Nephron (organoid): ENCODE measurements around the gene PODXL2.
"Not testable (repeated sequence)": the region's sequence is repeated elsewhere in the genome, so short reads cannot be mapped to it uniquely, and the experiment has no call there.

Experiments used
- H3K27ac Mint-ChIP-seq, 3 experiments: 2 replicates each; pipeline ENCODE4 v1.8.0; 2020; ENCODE audit warnings: mixed read lengths in 3 of 3, mild to moderate bottlenecking in 2 of 3, moderate library complexity in 1 of 3
- H3K27me3 Mint-ChIP-seq: 2 replicates; pipeline ENCODE4 v1.8.0; 2021; ENCODE audit warnings: low read depth, mild to moderate bottlenecking, moderate library complexity, mixed read lengths
- H3K36me3 Mint-ChIP-seq: 2 replicates; pipeline ENCODE4 v1.8.0; 2020; ENCODE audit warnings: low read depth, mixed read lengths
- H3K4me1 Mint-ChIP-seq: 2 replicates; pipeline ENCODE4 v1.8.0; 2020; ENCODE audit warnings: mixed read lengths
- H3K4me3 Mint-ChIP-seq, 3 experiments: 2 replicates each; pipeline ENCODE4 v1.8.0; 2020; ENCODE audit warnings: mild to moderate bottlenecking in 3 of 3, mixed read lengths in 3 of 3, moderate library complexity in 2 of 3
- H3K9me3 Mint-ChIP-seq: 2 replicates; pipeline ENCODE4 v1.8.0; 2020; ENCODE audit warnings: mixed read lengths
- TF ChIP-seq, protein P1 (sequence below), 3 experiments: fragments of 200-600 bp; sonication (generic); IDR thresholded peaks; one replicate each; pipeline ENCODE4 v1.5.0; 2021; ENCODE audit warnings: antibody characterized with exemption in 3 of 3; ENCODE audit not compliant: unreplicated experiment in 3 of 3

Gene PODXL2

DNA sequence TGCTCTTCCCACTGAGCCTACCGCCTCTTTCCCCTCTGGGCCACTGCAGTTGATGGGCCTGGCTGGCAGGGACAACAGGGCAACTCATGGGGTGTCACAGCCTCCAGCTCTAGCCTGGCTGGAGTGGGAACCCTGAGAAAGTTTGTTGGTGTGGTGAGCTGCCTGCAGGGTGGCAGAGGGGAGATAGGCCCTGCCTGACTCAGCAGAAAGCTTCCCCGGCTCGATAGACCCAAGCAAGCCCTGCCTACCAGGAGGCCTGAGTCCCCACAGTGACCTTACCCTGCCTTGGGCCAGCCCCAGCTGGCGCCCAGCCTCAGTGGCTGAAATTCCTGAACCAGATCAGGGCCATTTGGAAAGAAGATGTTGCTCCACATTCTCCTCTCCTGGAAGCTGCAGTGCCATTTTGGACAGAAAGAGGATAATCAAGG, 73.2 kb downstream of the PODXL2 start:
- Mint-ChIP-seq H3K36me3 (peaks cover 19% of the 10 kb centered on the region), H3K27me3 (peaks cover 7% of the 10 kb centered on the region), H3K9me3 (peaks cover 9% of the 10 kb centered on the region), H3K4me3 (no peak overlapping the region), H3K4me1 (peaks cover 39% of the 10 kb centered on the region), H3K27ac (no peak overlapping the region)
- TF ChIP-seq, protein P1, sequence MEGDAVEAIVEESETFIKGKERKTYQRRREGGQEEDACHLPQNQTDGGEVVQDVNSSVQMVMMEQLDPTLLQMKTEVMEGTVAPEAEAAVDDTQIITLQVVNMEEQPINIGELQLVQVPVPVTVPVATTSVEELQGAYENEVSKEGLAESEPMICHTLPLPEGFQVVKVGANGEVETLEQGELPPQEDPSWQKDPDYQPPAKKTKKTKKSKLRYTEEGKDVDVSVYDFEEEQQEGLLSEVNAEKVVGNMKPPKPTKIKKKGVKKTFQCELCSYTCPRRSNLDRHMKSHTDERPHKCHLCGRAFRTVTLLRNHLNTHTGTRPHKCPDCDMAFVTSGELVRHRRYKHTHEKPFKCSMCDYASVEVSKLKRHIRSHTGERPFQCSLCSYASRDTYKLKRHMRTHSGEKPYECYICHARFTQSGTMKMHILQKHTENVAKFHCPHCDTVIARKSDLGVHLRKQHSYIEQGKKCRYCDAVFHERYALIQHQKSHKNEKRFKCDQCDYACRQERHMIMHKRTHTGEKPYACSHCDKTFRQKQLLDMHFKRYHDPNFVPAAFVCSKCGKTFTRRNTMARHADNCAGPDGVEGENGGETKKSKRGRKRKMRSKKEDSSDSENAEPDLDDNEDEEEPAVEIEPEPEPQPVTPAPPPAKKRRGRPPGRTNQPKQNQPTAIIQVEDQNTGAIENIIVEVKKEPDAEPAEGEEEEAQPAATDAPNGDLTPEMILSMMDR (IDR thresholded peaks at IDR 0.05; ENCODE audit: unreplicated experiment in 3 of 3): no peak

DNA sequence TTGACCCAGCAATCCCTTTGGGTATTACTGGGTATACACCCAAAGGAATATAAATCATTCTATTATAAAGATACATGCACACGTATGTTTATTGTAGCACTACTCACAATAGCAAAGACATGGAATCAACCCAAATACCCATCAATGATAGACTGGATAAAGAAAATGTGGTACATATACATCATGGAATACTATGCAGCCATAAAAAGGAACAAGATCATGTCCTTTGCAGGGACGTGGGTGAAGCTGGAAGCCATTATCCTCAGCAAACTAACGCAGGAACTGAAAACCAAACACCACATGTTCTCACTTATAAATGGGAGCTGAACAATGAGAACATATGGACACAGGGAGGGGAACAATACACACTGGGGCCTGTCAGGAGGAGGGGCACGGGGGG, 75.9 kb downstream of the PODXL2 start:
- not testable (repeated sequence) for H3K27ac Mint-ChIP-seq, H3K9me3 Mint-ChIP-seq
- peaks cover 19% of the 10 kb centered on the region for H3K36me3 Mint-ChIP-seq

DNA sequence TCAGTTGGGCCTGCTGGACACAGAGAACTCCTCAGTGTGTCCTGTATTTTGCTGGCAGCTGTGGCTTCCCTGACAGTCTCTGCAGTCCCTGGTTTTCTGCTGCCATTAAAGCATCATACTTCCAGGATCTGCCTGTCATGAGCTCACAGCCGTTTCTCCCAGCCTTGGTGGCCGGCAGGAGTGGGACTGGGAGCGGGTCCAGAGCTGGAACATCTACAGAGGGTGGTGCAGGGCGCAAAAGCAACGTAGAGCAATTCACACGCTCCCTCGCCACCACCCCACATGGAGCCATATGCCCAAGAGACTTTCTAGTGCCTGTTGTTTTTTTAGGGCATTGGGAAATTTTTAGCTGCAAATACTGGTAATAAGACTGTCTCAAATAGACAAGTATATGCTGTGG, 77.3 kb downstream of the PODXL2 start:
- Mint-ChIP-seq H3K27me3 (peaks cover 26% of the 10 kb centered on the region), H3K36me3 (peaks cover 19% of the 10 kb centered on the region), H3K27ac (no peak overlapping the region), H3K4me3 (no peak overlapping the region), H3K4me1 (peaks cover 19% of the 10 kb centered on the region), H3K9me3 (peaks cover 9% of the 10 kb centered on the region)
- TF ChIP-seq, protein P1 (IDR thresholded peaks at IDR 0.05; ENCODE audit: unreplicated experiment in 3 of 3): no peak

More for the DNA sequence above, 75.9 kb downstream of the PODXL2 start:
- Mint-ChIP-seq H3K27me3 (peaks cover 17% of the 10 kb centered on the region), H3K4me1 (peaks cover 29% of the 10 kb centered on the region)
- not testable (repeated sequence) for H3K4me3 Mint-ChIP-seq

DNA sequence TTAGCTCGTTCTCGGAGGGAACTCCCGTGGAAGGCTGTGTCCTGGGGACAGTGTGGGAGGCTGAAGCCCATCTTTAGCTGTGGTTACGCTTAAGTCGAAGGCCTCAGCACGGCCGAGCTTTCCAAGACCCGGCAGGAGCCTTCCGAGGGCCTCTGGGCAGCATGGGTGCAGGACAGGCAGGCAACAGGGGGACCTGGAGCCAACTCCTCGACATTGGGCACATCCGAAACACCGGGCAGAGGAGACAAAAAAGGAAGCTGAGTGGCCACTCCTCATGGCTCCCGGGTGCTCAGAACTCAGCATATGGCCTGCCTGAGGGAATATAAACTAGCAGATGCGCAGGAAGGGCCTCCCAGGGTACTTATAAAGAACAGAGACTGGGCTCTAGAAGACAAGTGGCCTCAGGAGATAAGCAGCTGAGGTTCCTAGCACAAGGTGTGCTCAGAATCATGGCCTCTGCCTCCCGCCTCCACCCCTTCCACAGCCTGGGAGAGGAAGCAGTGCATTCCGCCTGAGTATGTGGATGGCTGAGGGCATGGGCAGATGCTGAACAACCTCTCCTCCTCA, 77.9 kb downstream of the PODXL2 start:
- Mint-ChIP-seq H3K4me1 (peaks cover 14% of the 10 kb centered on the region), H3K27ac (no peak overlapping the region), H3K4me3 (no peak overlapping the region), H3K36me3 (peaks cover 19% of the 10 kb centered on the region), H3K27me3 (peaks cover 26% of the 10 kb centered on the region), H3K9me3 (peaks cover 9% of the 10 kb centered on the region)
- TF ChIP-seq, protein P1 (IDR thresholded peaks at IDR 0.05; ENCODE audit: unreplicated experiment in 3 of 3): no peak

DNA sequence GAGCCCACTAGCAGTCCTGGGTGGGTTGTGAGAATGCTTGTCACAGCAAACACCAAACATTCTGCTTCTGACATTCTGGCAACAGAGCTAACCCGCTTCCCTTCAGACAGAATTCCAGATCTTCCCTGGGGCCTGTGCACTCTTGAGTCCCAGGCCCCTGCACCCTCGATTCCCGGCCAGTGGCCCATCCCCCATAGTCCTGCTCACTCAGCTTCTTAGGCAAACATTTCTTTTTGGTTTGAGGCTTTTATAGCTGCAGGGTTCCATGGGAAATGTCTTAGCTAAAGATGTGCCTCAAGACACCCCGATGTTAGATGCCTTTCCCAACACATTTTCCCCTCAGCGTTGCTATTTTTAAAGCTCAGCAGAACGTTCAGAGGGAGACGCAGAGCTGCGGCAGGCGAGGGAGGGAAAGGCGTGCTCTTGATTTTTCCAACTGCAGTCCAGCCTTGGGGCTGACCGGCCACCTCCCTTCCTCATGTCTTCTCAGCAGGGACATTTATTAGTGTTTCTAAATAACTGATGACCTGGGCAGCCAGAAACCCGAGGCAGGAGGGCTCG, 78.9 kb downstream of the PODXL2 start:
- H3K27me3 Mint-ChIP-seq: peaks cover 29% of the 10 kb centered on the region
- peaks cover 19% of the 10 kb centered on the region for H3K36me3 Mint-ChIP-seq
- H3K27ac Mint-ChIP-seq: peak overlapping the region in 2 of 3 experiments; percentile 11 to 60
- H3K4me3 Mint-ChIP-seq: no peak overlapping the region
- peaks cover 22% of the 10 kb centered on the region for H3K4me1 Mint-ChIP-seq
- H3K9me3 Mint-ChIP-seq: peaks cover 9% of the 10 kb centered on the region
- TF ChIP-seq, protein P1 (IDR thresholded peaks at IDR 0.05; ENCODE audit: unreplicated experiment in 3 of 3): no peak

DNA sequence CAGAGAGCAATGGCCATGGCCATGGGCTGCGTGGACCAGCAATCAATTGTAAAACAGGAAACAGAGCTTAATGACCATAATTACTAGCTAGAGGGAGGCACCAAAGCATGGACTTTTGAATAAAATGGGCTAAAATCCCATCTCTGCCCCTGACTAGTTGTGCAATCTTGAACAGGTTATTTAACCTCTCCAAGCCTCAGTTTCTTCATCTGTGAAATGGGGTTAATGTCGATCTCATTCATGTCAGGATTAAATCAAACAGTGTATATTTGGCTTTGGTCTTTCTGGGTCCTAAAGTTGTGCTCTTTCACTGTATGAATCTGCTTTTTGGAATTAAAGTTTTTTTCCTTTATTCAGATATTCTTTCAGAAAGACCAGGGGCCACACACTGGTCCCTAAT, 79.9 kb downstream of the PODXL2 start:
- Mint-ChIP-seq H3K9me3 (peaks cover 4% of the 10 kb centered on the region), H3K27me3 (peaks cover 29% of the 10 kb centered on the region), H3K27ac (no peak overlapping the region), H3K4me3 (no peak overlapping the region), H3K4me1 (peaks cover 26% of the 10 kb centered on the region), H3K36me3 (peaks cover 10% of the 10 kb centered on the region)
- TF ChIP-seq, protein P1 (IDR thresholded peaks at IDR 0.05; ENCODE audit: unreplicated experiment in 3 of 3): no peak
